ENCODE measurements around the gene PRKCZ. TPM values are rescaled to one million over a fixed set of nuclear protein-coding genes. Genes with fewer than 3 reads are reported as not detected.

PRKCZ gene
- total RNA-seq, 1 donor from 2014 or later, result 33.4 TPM

- Histone ChIP-seq H3K79me2 (ENCODE audit: low read depth) (no peaks in the 10 kb centered on the region), H3K27ac (no peak overlapping the region), H3K36me3 (no peaks in the 10 kb centered on the region), H3K27me3 (no peaks in the 10 kb centered on the region), H4K20me1 (ENCODE audit: low read depth) (no peaks in the 10 kb centered on the region), H3K9ac (no peak overlapping the region), H2AFZ (replicated peaks) (no peak overlapping the region), H3K4me3 (no peak overlapping the region), H3K4me2 (no peak overlapping the region), H3K4me1 (no peaks in the 10 kb centered on the region), H3F3A (ENCODE audit: low read depth) (no peaks in the 10 kb centered on the region), H3K9me3 (ENCODE audit: low read depth) (no peaks in the 10 kb centered on the region)
- no peak overlapping the region for H3K4me3 Mint-ChIP-seq
- peaks cover 5% of the 10 kb centered on the region for H3K27me3 Mint-ChIP-seq (ENCODE audit: insufficient read depth, low read depth)
- H3K27ac Mint-ChIP-seq, result no peak overlapping the region
- H3K36me3 Mint-ChIP-seq, result no peaks in the 10 kb centered on the region
- TF ChIP-seq EZH2phosphoT487 (IDR thresholded peaks at IDR 0.05) (no peak), EZH2 (IDR thresholded peaks at IDR 0.05) (no peak), CTCF (IDR thresholded peaks at IDR 0.05) (no peak)
- H3K9me3 Mint-ChIP-seq, result no peaks in the 10 kb centered on the region
- no peak for DNase-seq (ENCODE audit: low spot score)
- H3K4me1 Mint-ChIP-seq, result no peaks in the 10 kb centered on the region
These were observed 20.6 kb upstream of the PRKCZ start for GRCh38 chr1:2029561-2029960.

- TF ChIP-seq EZH2phosphoT487 (IDR thresholded peaks at IDR 0.05) (no peak), EZH2 (IDR thresholded peaks at IDR 0.05) (no peak), CTCF (IDR thresholded peaks at IDR 0.05) (no peak)
- H3K4me3 ChIP-seq, result no peak overlapping the region
- peaks cover 5% of the 10 kb centered on the region for H3K27me3 Mint-ChIP-seq (ENCODE audit: insufficient read depth, low read depth)
- no peaks in the 10 kb centered on the region for H3K9me3 Mint-ChIP-seq
- no peak overlapping the region for H3K27ac Mint-ChIP-seq
- H3F3A ChIP-seq (ENCODE audit: low read depth), result no peaks in the 10 kb centered on the region
- no peak overlapping the region for H2AFZ ChIP-seq (replicated peaks)
- H3K36me3 ChIP-seq, result no peaks in the 10 kb centered on the region
- H3K4me3 Mint-ChIP-seq, result no peak overlapping the region
- H3K79me2 ChIP-seq (ENCODE audit: low read depth), result no peaks in the 10 kb centered on the region
- H3K4me2 ChIP-seq, result no peak overlapping the region
- no peak for DNase-seq (ENCODE audit: low spot score)
- no peaks in the 10 kb centered on the region for H4K20me1 ChIP-seq (ENCODE audit: low read depth)
- no peaks in the 10 kb centered on the region for H3K4me1 Mint-ChIP-seq
- no peaks in the 10 kb centered on the region for H3K27me3 ChIP-seq
- no peak overlapping the region for H3K27ac ChIP-seq
- H3K4me1 ChIP-seq, result no peaks in the 10 kb centered on the region
- no peaks in the 10 kb centered on the region for H3K36me3 Mint-ChIP-seq
- no peak overlapping the region for H3K9ac ChIP-seq
- H3K9me3 ChIP-seq (ENCODE audit: low read depth), result no peaks in the 10 kb centered on the region
These were observed 19.9 kb upstream of the PRKCZ start for GRCh38 chr1:2030076-2030871.

GRCh38 chr1:2031546-2032540 lies 18.4 kb upstream of the PRKCZ start:
- no peaks in the 10 kb centered on the region for H4K20me1 ChIP-seq (ENCODE audit: low read depth)
- H3K27me3 ChIP-seq, result no peaks in the 10 kb centered on the region
- no peaks in the 10 kb centered on the region for H3K9me3 Mint-ChIP-seq
- no peak overlapping the region for H3K4me2 ChIP-seq
- H3F3A ChIP-seq (ENCODE audit: low read depth), result no peaks in the 10 kb centered on the region
- TF ChIP-seq EZH2 (IDR thresholded peaks at IDR 0.05) (no peak), EZH2phosphoT487 (IDR thresholded peaks at IDR 0.05) (no peak), CTCF (IDR thresholded peaks at IDR 0.05) (no peak)
- no peak overlapping the region for H3K27ac Mint-ChIP-seq
- no peaks in the 10 kb centered on the region for H3K36me3 Mint-ChIP-seq
- no peaks in the 10 kb centered on the region for H3K79me2 ChIP-seq (ENCODE audit: low read depth)
- DNase-seq (ENCODE audit: low spot score), result no peak
- no peaks in the 10 kb centered on the region for H3K36me3 ChIP-seq
- H3K9ac ChIP-seq, result no peak overlapping the region
- H3K9me3 ChIP-seq (ENCODE audit: low read depth), result no peaks in the 10 kb centered on the region
- H3K4me1 ChIP-seq, result no peaks in the 10 kb centered on the region
- H3K4me3 ChIP-seq, result no peak overlapping the region
- no peak overlapping the region for H2AFZ ChIP-seq (replicated peaks)
- H3K4me3 Mint-ChIP-seq, result no peak overlapping the region
- H3K27ac ChIP-seq, result no peak overlapping the region
- H3K27me3 Mint-ChIP-seq (ENCODE audit: insufficient read depth, low read depth), result peaks cover 7% of the 10 kb centered on the region
- H3K4me1 Mint-ChIP-seq, result no peaks in the 10 kb centered on the region

Data from neural progenitor cell (in vitro differentiated cells).